Adrenal gland (tissue), 12 donors: ENCODE measurements around the gene NEURL4. TPM values are rescaled to one million over a fixed set of nuclear protein-coding genes. Genes with fewer than 3 reads are reported as not detected.
"Not testable (repeated sequence)": the region's sequence is repeated elsewhere in the genome, so short reads cannot be mapped to it uniquely, and the experiment has no call there.

Source experiments
- DNase-seq, 7 donors: peaks; one replicate each; pipeline ENCODE4 v3.0.0-alpha.2; 2019 to 2020
- H3K27ac ChIP-seq, 5 donors: fragments of 200-600 bp; sonication (generic) in 4 of 5; 1 replicate in 3 of 5; 2 replicates in 2 of 5; pipeline versions ENCODE4 v1.5.1 to v1.8.0; 2016 to 2020; ENCODE audit warnings: mild to moderate bottlenecking in 1 of 5
- H3K27me3 ChIP-seq: fragments of 200-600 bp; 2 replicates; pipeline ENCODE4 v1.8.0; 2021
- H3K36me3 ChIP-seq, 2 donors: fragments of 200-600 bp; replicated peaks in 1 of 2; 1 replicate in 1 of 2; 2 replicates in 1 of 2; pipeline versions ENCODE4 v1.5.1 to v1.8.0; 2018 to 2022
- H3K4me1 ChIP-seq, 2 donors: fragments of 200-600 bp; replicated peaks in 1 of 2; 1 replicate in 1 of 2; 2 replicates in 1 of 2; pipeline versions ENCODE4 v1.5.1 to v1.8.0; 2018 to 2021
- H3K4me3 ChIP-seq, 4 donors: fragments of 200-600 bp; sonication (generic) in 3 of 4; one replicate each; pipeline ENCODE4 v1.5.1; 2016 to 2018
- H3K9me3 ChIP-seq, 3 donors: fragments of 200-600 bp; sonication (generic) in 1 of 3; replicated peaks in 1 of 3; 1 replicate in 2 of 3; 2 replicates in 1 of 3; pipeline versions ENCODE4 v1.5.1 to v1.8.0; 2016 to 2021
- CTCF ChIP-seq, 6 experiments: fragments of 450-650 bp in 4 of 6; fragments of 200-600 bp in 2 of 6; sonication (generic) in 1 of 6; IDR thresholded peaks; 1 replicate in 5 of 6; 2 replicates in 1 of 6; pipeline versions ENCODE4 v1.5.1 to v1.8.0; 2016 to 2021; ENCODE audit warnings: antibody characterized with exemption in 6 of 6, mild to moderate bottlenecking in 2 of 6, moderate library complexity in 1 of 6
- POLR2A ChIP-seq, 2 donors: fragments of 450-650 bp; IDR thresholded peaks; one replicate each; pipeline ENCODE4 v1.6.1; 2017; ENCODE audit warnings: antibody characterized with exemption in 2 of 2, mild to moderate bottlenecking in 2 of 2, moderate library complexity in 1 of 2
- WGBS, 4 donors: extraction: QIAGEN DNeasy Blood & Tissue Kit in 2 of 4; methylation state at CpG; one replicate each; pipeline versions ENCODE4 v1.1.5 to v1.1.7; 2013 to 2017; 5-methylcytosine and 5-hydroxymethylcytosine counted together
- intact Hi-C, 2 donors: fragments of 100-400 bp; cut with DNase I; formaldehyde crosslinking; loops; one replicate each; pipeline versions ENCODE4 v1.14.1 to v1.15.0; 2022 to 2023
- polyA plus RNA-seq, 3 donors: library from polyadenylated mRNA; stranded (reverse); fragments of 200-250 nt in 2 of 3; fragments of 350-450 nt in 1 of 3; fragmentation: Illumina TruSeq in 1 of 3; extraction: RNeasy Lipid Tissue Mini Kit (QIAGEN cat#74804) in 1 of 3; gene quantifications; one replicate each; pipeline ENCODE4 v1.2.3, GENCODE V29; 2013 to 2014
- total RNA-seq, 9 donors: library from RNA; depleted of rRNA in 4 of 9; stranded (reverse); fragments of >200 nt in 4 of 9; fragments of 120-200 nt in 1 of 9; fragmentation: NEBNext Ultra II Directional in 1 of 9; extraction: Animal tissue kit (Norgen Biotek cat#: 25700) in 1 of 9; gene quantifications; one replicate each; pipeline versions ENCODE4 v1.1.0 to v1.2.4, GENCODE V29; 2013 to 2023
- donor health status: healthy with polysubstance abuse.
- donor health status: Bipolar disorder and iron deficiency.
- donor health status: DM: yes; HTN: yes; CAD: no.
- donor health status: DM: no; HTN: no; CAD: no.
- donor health status: DM: no; HTN: no; CAD: no.
- donor health status: DM: yes; HTN: yes; CAD: no.

NEURL4 gene
- total and polyA plus RNA-seq, 12 donors: 8.7 to 111 (median 25.9) TPM

GRCh38 chr17:7346761-7347614, 17.9 kb upstream of the NEURL4 start:
- intact Hi-C loops: no loop called here
- peak in 2 of 7 donors; percentile 27 to 40 for DNase-seq

GRCh38 chr17:7343250-7343649, 14.1 kb upstream of the NEURL4 start:
- Histone ChIP-seq H3K27me3 (no peaks in the 10 kb centered on the region), H3K9me3 (no peaks in the 10 kb centered on the region), H3K27ac (no peak overlapping the region), H3K4me1 (peaks cover 0 to 15% of the 10 kb centered on the region in 2 donors), H3K36me3 (no peaks in the 10 kb centered on the region), H3K4me3 (no peak overlapping the region)
- DNase-seq: peak in 1 of 7 donors; percentile 33
- intact Hi-C loops: loop anchor here in 1 of 2 donors (5.0 kb wide), 1 partner anchor 61 kb away; the partner anchor contains the start of gene SLC2A4
- 32 to 66% (median 64%) methylated on average over 3 to 15 of the region's 15 CpGs for WGBS, 4 donors
- no peak for TF ChIP-seq POLR2A (IDR thresholded peaks at IDR 0.05)
- no peak for TF ChIP-seq CTCF (IDR thresholded peaks at IDR 0.05)

More at GRCh38 chr17:7346761-7347614, 17.9 kb upstream of the NEURL4 start:
- no peaks in the 10 kb centered on the region for H3K9me3 ChIP-seq
- peaks cover 14 to 36% of the 10 kb centered on the region in 2 donors for H3K4me1 ChIP-seq
- H3K27me3 ChIP-seq: no peaks in the 10 kb centered on the region
- no peak overlapping the region for H3K4me3 ChIP-seq
- H3K27ac ChIP-seq: peak overlapping the region in 1 of 5 donors; percentile 60
- H3K36me3 ChIP-seq: no peaks in the 10 kb centered on the region
- WGBS, 4 donors: 40 to 79% (median 59%) methylated on average over 3 to 18 of the region's 18 CpGs
- no peak for TF ChIP-seq CTCF (IDR thresholded peaks at IDR 0.05)
- TF ChIP-seq POLR2A (IDR thresholded peaks at IDR 0.05): no peak

- intact Hi-C loops: loop anchor here in 1 of 2 donors (5.0 kb wide), 1 partner anchor 60 kb away; the partner anchor contains the start of gene SLC2A4
- 82 to 95% (median 88%) methylated on average over 7 to 13 of the region's 13 CpGs for WGBS, 4 donors
- no peaks in the 10 kb centered on the region for H3K27me3 ChIP-seq
- no peaks in the 10 kb centered on the region for H3K9me3 ChIP-seq
- DNase-seq: no peak
- no peak overlapping the region for H3K4me3 ChIP-seq
- no peak for TF ChIP-seq CTCF (IDR thresholded peaks at IDR 0.05)
- TF ChIP-seq POLR2A (IDR thresholded peaks at IDR 0.05): no peak
- no peak overlapping the region for H3K27ac ChIP-seq
- H3K36me3 ChIP-seq: no peaks in the 10 kb centered on the region
- H3K4me1 ChIP-seq: peaks cover 0 to 6% of the 10 kb centered on the region in 2 donors
These were observed 12.7 kb upstream of the NEURL4 start for GRCh38 chr17:7341842-7342241.

- 40 to 56% (median 49%) methylated on average over 2 of the region's 2 CpGs for WGBS, 4 donors
- TF ChIP-seq CTCF (IDR thresholded peaks at IDR 0.05): no peak
- TF ChIP-seq POLR2A (IDR thresholded peaks at IDR 0.05): no peak
- Histone ChIP-seq H3K9me3 (no peaks in the 10 kb centered on the region), H3K4me3 (no peak overlapping the region), H3K4me1 (no peaks in the 10 kb centered on the region), H3K27me3 (no peaks in the 10 kb centered on the region), H3K27ac (no peak overlapping the region), H3K36me3 (no peaks in the 10 kb centered on the region)
- intact Hi-C loops: loop anchor here in 1 of 2 donors (5.0 kb wide), 1 partner anchor 58 kb away; the partner anchor contains the start of gene SLC2A4
- DNase-seq: no peak
These were observed 11.0 kb upstream of the NEURL4 start for GRCh38 chr17:7340179-7340578.

GRCh38 chr17:7337600-7337999, 8.5 kb upstream of the NEURL4 start:
- H3K27ac ChIP-seq, H3K9me3 ChIP-seq, H3K36me3 ChIP-seq, H3K4me3 ChIP-seq, H3K27me3 ChIP-seq, DNase-seq, intact Hi-C loops, H3K4me1 ChIP-seq: not testable (repeated sequence)
- 69 to 75% (median 72%) methylated on average over 7 of the region's 7 CpGs for WGBS, 4 donors
